Stimulated activated CD8-positive, alpha-beta memory T cell treated with anti-CD3 and anti-CD28 coated beads, Interleukin-4, amount 100 ng/mL, for 24 hours (primary cell): ENCODE results near the gene POMT2.

Experiments used
- DNase-seq: peaks from one replicate; pipeline ENCODE4 v3.0.0-alpha.2; 2020; ENCODE audit warnings: low read depth

POMT2 gene

DNA sequence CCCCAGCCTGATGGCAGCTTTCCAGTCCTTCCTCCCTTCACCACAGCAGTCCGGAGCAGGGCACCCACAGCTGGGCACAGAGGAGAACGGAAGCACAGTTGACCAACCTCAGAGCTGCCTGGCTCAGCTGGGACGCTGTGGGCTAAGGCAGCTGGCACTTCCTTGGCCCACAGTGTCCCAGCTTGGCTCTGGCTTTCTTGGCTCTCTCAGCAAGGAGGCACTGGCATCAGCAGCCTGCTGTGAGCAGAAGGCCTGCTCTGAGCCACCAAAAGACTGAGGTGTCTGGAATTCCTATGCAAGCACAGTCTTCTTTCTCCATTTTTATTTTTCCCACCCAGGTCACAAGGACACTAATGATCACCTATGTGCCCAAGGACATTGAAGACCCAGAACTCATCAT, 82.3 kb downstream of the POMT2 start:
- no peak for DNase-seq

DNA sequence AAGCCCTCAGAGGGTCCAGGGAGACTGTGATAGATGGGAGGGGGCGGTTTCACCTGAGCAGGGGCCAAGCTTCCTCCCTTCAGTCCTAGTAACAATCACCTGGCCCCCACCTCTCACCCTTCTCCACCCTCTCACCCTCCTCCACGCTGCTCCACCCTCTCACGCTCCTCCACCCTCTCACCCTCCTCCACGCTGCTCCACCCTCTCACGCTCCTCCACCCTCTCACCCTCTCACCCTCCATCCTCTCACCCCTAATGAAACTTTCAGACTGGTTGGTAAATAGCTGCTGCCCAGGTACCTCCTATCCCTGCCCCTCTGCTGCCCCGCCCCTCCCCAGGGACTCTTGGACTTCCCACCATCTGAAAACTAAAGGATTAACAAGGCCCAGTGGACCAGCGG, 83.9 kb downstream of the POMT2 start:
- no peak for DNase-seq

DNA sequence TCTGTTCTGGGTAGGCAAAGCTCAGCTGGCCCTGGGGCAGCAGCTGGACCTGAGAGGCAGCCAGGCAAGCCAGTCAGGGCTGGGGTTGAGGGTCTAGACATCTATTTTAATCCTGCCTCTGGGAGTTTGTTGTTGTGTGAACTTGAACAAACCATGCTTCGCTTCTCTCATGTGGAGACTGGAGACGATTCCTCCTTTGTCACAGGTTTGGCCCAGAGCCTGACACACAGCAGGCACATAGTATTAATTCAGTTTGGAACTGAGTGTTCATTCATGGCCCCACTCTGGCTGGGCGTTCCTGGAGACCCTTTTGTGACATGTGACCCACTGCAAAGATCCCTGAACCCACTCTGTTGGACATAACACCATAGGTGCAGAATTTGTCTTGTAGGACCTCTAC, 89.0 kb downstream of the POMT2 start:
- no peak for DNase-seq

DNA sequence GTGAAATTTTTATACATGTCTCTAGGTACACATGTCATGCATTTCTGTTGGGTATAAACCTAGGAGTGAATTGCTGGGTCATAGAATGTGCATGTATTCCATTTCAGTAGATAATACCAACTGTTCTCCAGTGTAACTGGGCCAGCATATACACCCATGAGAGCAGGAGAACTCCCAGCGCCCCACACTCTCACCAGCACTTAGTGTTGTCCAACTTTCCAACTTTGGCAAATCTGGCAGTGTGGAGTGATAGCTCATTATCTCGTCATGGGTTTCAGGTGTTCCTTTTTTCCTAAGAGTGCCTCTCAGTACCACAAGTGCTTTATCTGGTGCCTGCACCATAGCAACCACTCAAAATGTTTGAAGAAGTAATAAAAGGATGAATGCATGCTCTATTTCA, 89.8 kb downstream of the POMT2 start:
- no peak for DNase-seq

DNA sequence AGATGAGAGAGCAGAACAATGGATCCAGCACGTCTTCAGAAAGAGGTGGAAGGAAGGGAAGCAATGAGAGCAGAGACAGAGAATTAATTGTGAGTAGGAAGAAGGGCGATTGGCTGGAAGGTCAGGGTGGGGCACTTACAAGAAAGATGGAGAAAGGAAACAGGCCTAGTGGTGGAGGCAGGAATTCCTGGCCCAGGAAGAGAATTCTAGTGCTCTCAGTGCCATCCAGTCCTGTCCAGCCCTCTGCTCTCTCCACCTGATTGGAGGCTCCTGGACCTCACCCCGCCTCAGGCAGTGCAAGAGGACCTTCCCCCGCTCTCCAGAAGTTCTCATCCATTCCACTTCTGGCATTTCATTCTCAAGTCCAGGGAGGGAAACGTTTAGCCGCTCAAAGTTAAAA, 92.6 kb downstream of the POMT2 start:
- DNase-seq = no peak

DNA sequence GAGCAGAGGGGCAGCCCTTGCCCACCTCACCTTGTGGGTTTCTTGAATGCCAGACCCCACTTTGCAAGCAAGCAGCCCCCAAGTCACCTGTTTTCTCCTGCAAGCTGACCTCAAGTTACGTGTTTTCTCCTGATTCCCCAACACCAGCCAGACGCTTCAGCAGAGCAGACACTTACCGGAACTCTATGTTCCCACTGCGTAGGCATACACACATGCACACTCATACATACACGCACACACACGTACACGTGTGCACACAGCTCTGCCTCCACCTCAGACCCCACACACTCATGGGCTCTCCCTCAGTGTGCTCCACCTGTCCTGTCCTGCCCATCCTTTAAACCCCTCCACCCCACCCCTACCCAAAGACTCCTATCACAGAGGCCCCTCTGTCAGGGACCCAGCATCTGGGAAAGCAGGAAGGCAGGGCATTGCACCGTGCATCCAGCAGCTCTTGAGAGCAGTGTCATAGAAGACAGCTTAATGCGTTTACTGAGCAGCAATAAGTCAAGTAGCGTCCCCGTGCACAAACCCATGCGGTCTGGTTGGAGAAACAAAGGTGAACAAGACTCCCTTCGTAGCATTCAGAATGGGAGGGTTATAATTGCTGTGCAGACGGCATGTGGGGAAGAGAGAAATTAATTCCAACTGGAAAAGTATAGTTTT, 94.7 kb downstream of the POMT2 start:
- DNase-seq = no peak

DNA sequence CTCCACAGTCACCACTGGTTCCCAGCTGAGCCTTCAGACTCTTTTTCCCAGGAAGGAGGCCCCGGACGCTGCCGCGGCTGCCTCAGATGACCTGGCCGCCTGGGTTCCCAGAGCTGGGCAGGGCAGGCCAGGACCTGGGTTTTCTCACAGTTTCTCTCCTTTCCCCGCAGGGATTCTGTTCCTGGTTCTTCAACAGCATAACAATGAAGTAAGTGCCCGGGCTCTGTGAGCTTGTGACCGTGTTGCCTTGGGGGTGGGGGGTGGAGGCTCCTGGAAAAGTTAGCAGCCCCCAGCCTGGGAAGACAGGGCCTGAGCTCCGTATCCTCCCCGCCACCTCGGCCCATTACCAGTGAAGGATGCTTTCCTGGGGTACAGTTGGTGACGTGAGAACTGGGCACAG, 95.4 kb downstream of the POMT2 start:
- no peak for DNase-seq
